ENCODE data around the gene TMEM231. TPM values are rescaled to one million over a fixed set of nuclear protein-coding genes. Genes with fewer than 3 reads are reported as not detected.
"Not testable (repeated sequence)": the region's sequence is repeated elsewhere in the genome, so short reads cannot be mapped to it uniquely, and the experiment has no call there.

TMEM231 gene
- total RNA-seq, 1 donor from 2014 or later: 18.2 TPM

DNA sequence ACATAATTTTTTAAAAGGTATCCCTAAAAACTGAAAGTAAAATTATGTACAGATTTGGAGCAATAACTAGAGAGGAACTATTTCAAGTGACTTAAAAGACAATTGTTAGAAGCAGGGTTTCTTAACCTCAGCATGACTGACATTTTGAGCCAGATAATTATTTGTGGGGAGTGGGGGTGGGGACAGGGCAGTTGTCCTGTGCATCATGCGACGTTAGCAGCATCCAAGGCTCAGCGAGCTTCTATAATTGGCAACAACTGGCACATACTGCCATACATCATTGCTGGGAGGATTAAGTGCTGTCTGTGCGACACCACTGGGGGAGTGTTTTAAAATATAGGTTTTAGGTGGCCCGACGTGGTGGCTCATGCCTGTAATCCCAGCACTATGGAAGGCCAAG is 37.3 kb upstream of the TMEM231 start:
- Mint-ChIP-seq H3K4me3 (no peak overlapping the region), H3K27ac (no peak overlapping the region), H3K36me3 (peaks cover 15% of the 10 kb centered on the region), H3K4me1 (ENCODE audit: unreplicated experiment) (peaks cover 7% of the 10 kb centered on the region), H3K9me3 (no peaks in the 10 kb centered on the region), H3K27me3 (no peaks in the 10 kb centered on the region)
- no peak for DNase-seq (ENCODE audit: extremely low spot score, unreplicated experiment)
- TF ChIP-seq, protein P1, sequence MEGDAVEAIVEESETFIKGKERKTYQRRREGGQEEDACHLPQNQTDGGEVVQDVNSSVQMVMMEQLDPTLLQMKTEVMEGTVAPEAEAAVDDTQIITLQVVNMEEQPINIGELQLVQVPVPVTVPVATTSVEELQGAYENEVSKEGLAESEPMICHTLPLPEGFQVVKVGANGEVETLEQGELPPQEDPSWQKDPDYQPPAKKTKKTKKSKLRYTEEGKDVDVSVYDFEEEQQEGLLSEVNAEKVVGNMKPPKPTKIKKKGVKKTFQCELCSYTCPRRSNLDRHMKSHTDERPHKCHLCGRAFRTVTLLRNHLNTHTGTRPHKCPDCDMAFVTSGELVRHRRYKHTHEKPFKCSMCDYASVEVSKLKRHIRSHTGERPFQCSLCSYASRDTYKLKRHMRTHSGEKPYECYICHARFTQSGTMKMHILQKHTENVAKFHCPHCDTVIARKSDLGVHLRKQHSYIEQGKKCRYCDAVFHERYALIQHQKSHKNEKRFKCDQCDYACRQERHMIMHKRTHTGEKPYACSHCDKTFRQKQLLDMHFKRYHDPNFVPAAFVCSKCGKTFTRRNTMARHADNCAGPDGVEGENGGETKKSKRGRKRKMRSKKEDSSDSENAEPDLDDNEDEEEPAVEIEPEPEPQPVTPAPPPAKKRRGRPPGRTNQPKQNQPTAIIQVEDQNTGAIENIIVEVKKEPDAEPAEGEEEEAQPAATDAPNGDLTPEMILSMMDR (conservative IDR thresholded peaks at IDR 0.05): no peak

DNA sequence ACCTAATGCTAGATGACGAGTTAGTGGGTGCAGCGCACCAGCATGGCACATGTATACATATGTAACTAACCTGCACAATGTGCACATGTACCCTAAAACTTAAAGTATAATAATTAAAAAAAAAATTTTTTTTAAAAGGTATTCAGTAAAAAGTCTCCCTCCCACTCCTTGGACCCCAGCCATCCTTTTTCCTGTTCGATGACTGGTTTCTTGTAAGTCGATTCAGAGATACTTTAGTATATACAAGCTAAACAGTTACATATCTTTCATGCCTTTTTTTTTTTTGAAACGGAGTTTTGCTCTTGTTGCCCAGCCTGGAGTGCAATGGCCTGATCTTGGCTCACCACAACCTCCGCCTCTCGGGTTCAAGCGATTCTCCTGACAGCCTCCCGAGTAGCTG is 35.9 kb upstream of the TMEM231 start:
- H3K9me3 Mint-ChIP-seq; H3K36me3 Mint-ChIP-seq; H3K4me1 Mint-ChIP-seq (ENCODE audit: unreplicated experiment); DNase-seq (ENCODE audit: extremely low spot score, unreplicated experiment); H3K4me3 Mint-ChIP-seq; H3K27me3 Mint-ChIP-seq; H3K27ac Mint-ChIP-seq: not testable (repeated sequence)

DNA sequence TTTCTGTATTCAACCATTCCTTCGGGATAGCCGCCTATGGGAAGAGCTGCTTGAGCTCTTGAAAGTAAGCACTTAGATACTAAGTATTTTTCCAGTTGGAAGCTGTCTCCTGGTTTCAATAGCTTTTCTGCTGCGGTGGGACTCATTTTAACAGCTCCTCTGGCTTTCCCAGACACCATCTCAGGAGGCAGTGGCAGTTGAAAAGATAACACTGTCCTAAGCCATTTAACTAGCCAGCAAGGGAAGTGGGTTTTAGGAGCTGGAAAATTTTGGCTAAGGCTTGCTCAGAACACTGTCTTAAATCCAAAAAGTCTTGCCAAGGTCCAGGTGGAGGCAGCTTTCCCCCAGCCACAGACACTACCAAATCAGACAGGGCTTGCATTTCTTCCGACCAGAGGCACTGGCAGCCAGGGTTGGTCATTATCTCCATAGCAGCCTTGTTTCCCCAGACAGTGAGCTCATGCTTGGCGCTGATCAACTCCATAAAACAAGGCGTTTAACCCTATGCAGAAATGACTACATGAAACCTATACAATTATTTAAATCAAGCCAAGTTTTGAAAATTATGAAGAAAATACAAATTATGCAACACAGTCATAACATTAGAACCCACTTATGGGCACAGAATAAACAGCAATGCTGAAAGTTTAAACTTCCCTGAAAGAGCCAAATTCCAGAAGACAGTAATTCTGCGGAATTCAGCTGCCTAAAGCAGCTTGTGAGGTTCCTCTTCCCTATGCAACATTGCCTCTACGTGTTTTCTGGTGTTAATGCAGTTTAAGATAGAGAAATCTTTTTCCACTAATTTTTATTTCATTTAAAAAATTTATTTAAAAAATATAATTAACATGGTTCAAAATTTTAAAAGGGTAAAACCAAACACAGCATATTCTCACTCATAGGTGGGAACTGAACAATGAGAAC is 35.1 kb upstream of the TMEM231 start:
- TF ChIP-seq, protein P1 (conservative IDR thresholded peaks at IDR 0.05): no peak
- peaks cover 4% of the 10 kb centered on the region for H3K36me3 Mint-ChIP-seq
- H3K4me3 Mint-ChIP-seq: no peak overlapping the region
- H3K27me3 Mint-ChIP-seq: no peaks in the 10 kb centered on the region
- no peak for DNase-seq (ENCODE audit: extremely low spot score, unreplicated experiment)
- peaks cover 7% of the 10 kb centered on the region for H3K4me1 Mint-ChIP-seq (ENCODE audit: unreplicated experiment)
- no peak overlapping the region for H3K27ac Mint-ChIP-seq
- H3K9me3 Mint-ChIP-seq: no peaks in the 10 kb centered on the region

DNA sequence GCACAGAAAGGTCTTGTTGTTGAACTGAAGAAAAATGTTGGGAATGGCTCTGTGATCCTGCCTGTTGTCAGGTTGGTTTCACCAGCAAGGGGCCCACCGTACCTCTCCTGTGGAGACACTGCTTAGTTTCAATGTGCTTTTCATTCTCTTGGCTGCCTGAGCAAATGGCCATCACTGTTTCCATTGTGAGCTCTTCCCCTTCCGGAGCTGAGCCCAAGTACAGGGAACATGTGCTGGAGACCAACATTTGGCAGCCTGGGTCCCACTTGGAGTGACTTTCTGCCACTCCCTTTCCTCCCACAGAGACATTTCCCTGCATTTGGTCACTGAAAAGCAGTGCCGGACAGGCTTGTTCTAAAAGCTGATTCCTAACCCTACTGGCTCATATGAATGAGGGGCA is 33.3 kb upstream of the TMEM231 start:
- DNase-seq (ENCODE audit: extremely low spot score, unreplicated experiment): no peak
- no peaks in the 10 kb centered on the region for H3K27me3 Mint-ChIP-seq
- H3K4me1 Mint-ChIP-seq (ENCODE audit: unreplicated experiment): peaks cover 1% of the 10 kb centered on the region
- TF ChIP-seq, protein P1 (conservative IDR thresholded peaks at IDR 0.05): no peak
- no peak overlapping the region for H3K4me3 Mint-ChIP-seq
- no peaks in the 10 kb centered on the region for H3K9me3 Mint-ChIP-seq
- no peak overlapping the region for H3K27ac Mint-ChIP-seq
- peaks cover 4% of the 10 kb centered on the region for H3K36me3 Mint-ChIP-seq

DNA sequence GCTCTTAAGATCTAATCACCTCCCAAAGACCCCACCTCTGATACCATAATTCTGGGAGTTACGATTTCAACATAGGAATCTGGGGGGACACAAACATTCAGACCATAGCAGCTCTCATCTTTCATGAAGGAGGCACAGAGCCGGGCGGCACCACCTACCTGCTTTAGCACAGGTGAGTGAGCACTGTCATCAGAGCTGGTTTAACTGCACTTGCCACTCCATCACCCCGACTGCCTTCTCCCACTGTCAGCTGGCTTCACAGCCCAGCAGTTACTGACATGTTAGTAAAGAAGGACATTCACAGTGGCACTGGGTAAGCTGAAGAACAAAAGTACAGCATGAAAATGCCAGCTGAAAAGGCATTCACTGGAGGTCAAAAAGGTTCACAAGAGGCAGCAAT is 32.7 kb upstream of the TMEM231 start:
- Mint-ChIP-seq H3K9me3 (no peaks in the 10 kb centered on the region), H3K27ac (no peak overlapping the region), H3K27me3 (no peaks in the 10 kb centered on the region), H3K4me1 (ENCODE audit: unreplicated experiment) (no peaks in the 10 kb centered on the region), H3K4me3 (no peak overlapping the region), H3K36me3 (peaks cover 4% of the 10 kb centered on the region)
- DNase-seq (ENCODE audit: extremely low spot score, unreplicated experiment): no peak
- TF ChIP-seq, protein P1 (conservative IDR thresholded peaks at IDR 0.05): no peak

DNA sequence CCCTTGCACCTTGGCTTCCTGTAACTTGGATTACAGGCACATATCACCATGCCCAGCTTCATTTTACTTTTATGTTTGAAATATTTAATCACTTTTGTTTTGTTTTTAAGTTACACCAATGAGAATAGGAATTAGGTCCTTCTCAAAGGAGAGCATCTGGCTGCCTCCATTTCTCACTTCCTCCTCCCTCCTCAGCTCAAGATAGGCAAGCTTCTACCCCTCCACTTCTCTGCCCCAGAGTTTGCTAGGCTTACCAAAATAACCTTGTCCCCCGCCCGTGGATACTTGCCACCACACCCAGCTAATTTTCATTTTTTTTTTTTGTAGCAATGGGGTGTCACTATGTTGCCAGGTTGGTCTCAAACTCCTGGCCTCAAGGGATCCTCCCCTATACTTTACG is 28.1 kb upstream of the TMEM231 start:
- H3K27ac Mint-ChIP-seq: no peak overlapping the region
- DNase-seq (ENCODE audit: extremely low spot score, unreplicated experiment): no peak
- H3K27me3 Mint-ChIP-seq: no peaks in the 10 kb centered on the region
- H3K9me3 Mint-ChIP-seq: no peaks in the 10 kb centered on the region
- TF ChIP-seq, protein P1 (conservative IDR thresholded peaks at IDR 0.05): no peak
- no peak overlapping the region for H3K4me3 Mint-ChIP-seq
- H3K36me3 Mint-ChIP-seq: peaks cover 10% of the 10 kb centered on the region
- H3K4me1 Mint-ChIP-seq (ENCODE audit: unreplicated experiment): no peaks in the 10 kb centered on the region
